Left lung (tissue), 10 donors: ENCODE data around the gene BTG3. TPM values are rescaled to one million over a fixed set of nuclear protein-coding genes. Genes with fewer than 3 reads are reported as not detected.

Experiments
- ATAC-seq: fragments of 200-7000 bp; cut with Tn5 transposase; one replicate; pipeline ENCODE4 v1.9.1; 2020; ENCODE audit warnings: moderate library complexity
- DNase-seq, 4 donors: peaks; one replicate each; pipeline ENCODE4 v3.0.0-alpha.2; 2013 to 2020
- H3K27ac ChIP-seq, 2 donors: fragments of 200-600 bp; sonication (generic) in 1 of 2; one replicate each; pipeline versions ENCODE4 v1.5.0 to v1.8.0; 2020 to 2021
- H3K27me3 ChIP-seq, 2 donors: fragments of 200-600 bp; sonication (generic) in 1 of 2; one replicate each; pipeline versions ENCODE4 v1.5.0 to v1.8.0; 2020 to 2021
- H3K36me3 ChIP-seq, 2 donors: fragments of 200-600 bp; sonication (generic) in 1 of 2; one replicate each; pipeline versions ENCODE4 v1.5.0 to v1.8.0; 2020 to 2021
- H3K4me1 ChIP-seq, 2 donors: fragments of 200-600 bp; one replicate each; pipeline ENCODE4 v1.8.0; 2021
- H3K4me3 ChIP-seq, 2 donors: fragments of 200-600 bp; sonication (generic) in 1 of 2; one replicate each; pipeline versions ENCODE4 v1.5.0 to v1.8.0; 2020 to 2021; ENCODE audit warnings: mild to moderate bottlenecking in 1 of 2
- H3K9me3 ChIP-seq, 2 donors: fragments of 200-600 bp; sonication (generic) in 1 of 2; one replicate each; pipeline versions ENCODE4 v1.5.0 to v1.8.0; 2020 to 2021
- intact Hi-C, 2 donors: fragments of 100-400 bp; cut with DNase I; formaldehyde crosslinking; loops; one replicate each; pipeline versions ENCODE4 v1.11.2 to v1.14.2; 2022
- polyA plus RNA-seq, 6 donors: library from polyadenylated mRNA; unstranded; fragments of 120-200 nt; gene quantifications; one replicate each; pipeline ENCODE4 v1.2.1, GENCODE V29; 2013; ENCODE audit not compliant: insufficient read length in 6 of 6
- total RNA-seq, 2 donors: library from RNA; stranded (reverse); fragmentation: NEBNext Ultra II Directional; extraction: Animal tissue kit (Norgen Biotek cat#: 25700); gene quantifications; one replicate each; pipeline ENCODE4 v1.2.1, GENCODE V29; 2021
- TF ChIP-seq, protein P1 (sequence below), 2 donors: fragments of 200-600 bp; sonication (generic) in 1 of 2; IDR thresholded peaks; one replicate each; pipeline versions ENCODE4 v1.5.0 to v1.8.0; 2021; ENCODE audit warnings: antibody characterized with exemption in 2 of 2
- donor health status: DM: no; HTN: yes; CAD: no.
- donor health status: DM: no; HTN: no; CAD: no.

Gene BTG3
- total and polyA plus RNA-seq, 8 donors: 43.5 to 81.4 (median 45.7) TPM

- DNase-seq (no peak), ATAC-seq (no peak)
- Histone ChIP-seq H3K36me3 (no peaks in the 10 kb centered on the region), H3K27ac (no peak overlapping the region), H3K9me3 (no peaks in the 10 kb centered on the region), H3K27me3 (no peaks in the 10 kb centered on the region), H3K4me3 (no peak overlapping the region), H3K4me1 (no peaks in the 10 kb centered on the region)
- TF ChIP-seq, protein P1, sequence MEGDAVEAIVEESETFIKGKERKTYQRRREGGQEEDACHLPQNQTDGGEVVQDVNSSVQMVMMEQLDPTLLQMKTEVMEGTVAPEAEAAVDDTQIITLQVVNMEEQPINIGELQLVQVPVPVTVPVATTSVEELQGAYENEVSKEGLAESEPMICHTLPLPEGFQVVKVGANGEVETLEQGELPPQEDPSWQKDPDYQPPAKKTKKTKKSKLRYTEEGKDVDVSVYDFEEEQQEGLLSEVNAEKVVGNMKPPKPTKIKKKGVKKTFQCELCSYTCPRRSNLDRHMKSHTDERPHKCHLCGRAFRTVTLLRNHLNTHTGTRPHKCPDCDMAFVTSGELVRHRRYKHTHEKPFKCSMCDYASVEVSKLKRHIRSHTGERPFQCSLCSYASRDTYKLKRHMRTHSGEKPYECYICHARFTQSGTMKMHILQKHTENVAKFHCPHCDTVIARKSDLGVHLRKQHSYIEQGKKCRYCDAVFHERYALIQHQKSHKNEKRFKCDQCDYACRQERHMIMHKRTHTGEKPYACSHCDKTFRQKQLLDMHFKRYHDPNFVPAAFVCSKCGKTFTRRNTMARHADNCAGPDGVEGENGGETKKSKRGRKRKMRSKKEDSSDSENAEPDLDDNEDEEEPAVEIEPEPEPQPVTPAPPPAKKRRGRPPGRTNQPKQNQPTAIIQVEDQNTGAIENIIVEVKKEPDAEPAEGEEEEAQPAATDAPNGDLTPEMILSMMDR (IDR thresholded peaks at IDR 0.05): no peak
- intact Hi-C loops: no loop called here
These were observed 52.2 kb downstream of the BTG3 start for GRCh38 chr21:17560377-17561025.

- Histone ChIP-seq H3K27ac (no peak overlapping the region), H3K4me1 (no peaks in the 10 kb centered on the region), H3K4me3 (no peak overlapping the region), H3K27me3 (no peaks in the 10 kb centered on the region), H3K36me3 (no peaks in the 10 kb centered on the region), H3K9me3 (no peaks in the 10 kb centered on the region)
- intact Hi-C loops: no loop called here
- TF ChIP-seq, protein P1 (IDR thresholded peaks at IDR 0.05): no peak
- DNase-seq: no peak
- ATAC-seq: no peak
These were observed 57.8 kb downstream of the BTG3 start for GRCh38 chr21:17554679-17555465.

- Histone ChIP-seq H3K27ac (no peak overlapping the region), H3K36me3 (no peaks in the 10 kb centered on the region), H3K4me1 (no peaks in the 10 kb centered on the region), H3K27me3 (no peaks in the 10 kb centered on the region), H3K4me3 (no peak overlapping the region), H3K9me3 (no peaks in the 10 kb centered on the region)
- ATAC-seq (no peak), DNase-seq (no peak)
- intact Hi-C loops: no loop called here
- TF ChIP-seq, protein P1 (IDR thresholded peaks at IDR 0.05): no peak
These were observed 58.6 kb downstream of the BTG3 start for GRCh38 chr21:17554120-17554519.

GRCh38 chr21:17552410-17552809, 60.3 kb downstream of the BTG3 start:
- Histone ChIP-seq H3K27ac (no peak overlapping the region), H3K36me3 (no peaks in the 10 kb centered on the region), H3K4me3 (no peak overlapping the region), H3K27me3 (no peaks in the 10 kb centered on the region), H3K4me1 (no peaks in the 10 kb centered on the region), H3K9me3 (no peaks in the 10 kb centered on the region)
- intact Hi-C loops: no loop called here
- TF ChIP-seq, protein P1 (IDR thresholded peaks at IDR 0.05): no peak
- ATAC-seq (no peak), DNase-seq (no peak)

- Histone ChIP-seq H3K27me3 (no peaks in the 10 kb centered on the region), H3K4me1 (no peaks in the 10 kb centered on the region), H3K36me3 (no peaks in the 10 kb centered on the region), H3K4me3 (no peak overlapping the region), H3K9me3 (no peaks in the 10 kb centered on the region), H3K27ac (no peak overlapping the region)
- peak in 1 of 4 donors; percentile 39 for DNase-seq
- intact Hi-C loops: no loop called here
- ATAC-seq: peak; percentile 79
- TF ChIP-seq, protein P1 (IDR thresholded peaks at IDR 0.05): no peak
These were observed 61.9 kb downstream of the BTG3 start for GRCh38 chr21:17550671-17551308.
